ENCODE data around the gene SERPINB11. TPM values are rescaled to one million over a fixed set of nuclear protein-coding genes. Genes with fewer than 3 reads are reported as not detected.

Gene SERPINB11
- total RNA-seq, 2 experiments from 2014 or later, result not detected

DNA sequence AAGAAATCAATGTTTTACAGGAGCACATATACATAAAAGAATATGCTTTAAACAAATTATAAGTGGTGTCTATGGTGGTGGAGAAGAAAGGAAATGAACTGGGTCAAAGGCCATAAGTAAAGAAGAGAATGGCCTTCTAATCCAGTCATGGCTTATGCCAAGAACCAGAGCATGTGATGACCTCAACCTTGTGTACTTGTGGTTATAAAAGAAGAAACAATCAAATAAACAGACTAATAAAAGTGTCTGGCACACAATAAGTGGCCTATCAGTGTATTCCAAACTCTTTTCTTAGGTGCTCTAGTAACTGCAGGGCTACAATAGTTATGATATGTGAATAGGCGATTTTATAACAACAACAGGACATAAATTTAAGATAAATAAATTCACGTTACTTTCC, 2.6 kb downstream of the SERPINB11 start:
- POLR2A ChIA-PET, result no interaction called here
- ATAC-seq (ENCODE audit: poor library complexity), result no peak
- no peaks in the 10 kb centered on the region for H3K4me1 Mint-ChIP-seq (ENCODE audit: low read depth)

DNA sequence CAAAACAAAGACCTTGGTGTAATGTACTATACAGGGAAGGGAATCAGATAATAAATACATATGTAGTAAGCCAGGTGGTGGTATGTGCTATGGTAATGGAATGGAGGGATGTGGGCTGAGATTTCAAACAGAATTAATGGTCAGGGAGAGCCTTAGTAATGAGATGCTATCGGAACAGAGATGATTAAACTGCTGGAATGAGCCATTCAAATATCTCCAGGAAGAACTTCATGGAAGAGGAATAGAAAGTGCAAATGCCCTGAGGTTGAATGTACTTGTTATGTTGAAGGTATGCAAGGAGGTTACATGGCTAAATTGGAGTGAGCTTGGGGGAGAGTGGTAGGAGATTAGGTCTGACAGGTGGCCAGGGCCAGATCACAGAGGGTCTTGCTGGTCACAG, 5.1 kb downstream of the SERPINB11 start:
- no peak overlapping the region for H3K4me3 Mint-ChIP-seq
- Histone ChIP-seq H3K36me3 (ENCODE audit: insufficient read depth, low read length) (no peaks in the 10 kb centered on the region), H3K4me1 (ENCODE audit: insufficient read depth, low read length) (no peaks in the 10 kb centered on the region), H3K9me3 (ENCODE audit: control insufficient read depth in 1 of 2, insufficient read depth in 1 of 2, low read length in 2 of 2) (no peaks in the 10 kb centered on the region), H3K4me3 (ENCODE audit: low read length) (no peak overlapping the region), H3K27ac (ENCODE audit: low read depth in 1 of 2, low read length in 2 of 2) (no peak overlapping the region), H3K27me3 (ENCODE audit: control insufficient read depth in 1 of 2, insufficient read depth in 2 of 2, low read length in 2 of 2) (no peaks in the 10 kb centered on the region)
- ChIA-PET CTCF (no interaction called here), POLR2A (no interaction called here)
- H3K36me3 Mint-ChIP-seq (ENCODE audit: low read depth), result no peaks in the 10 kb centered on the region
- ATAC-seq (ENCODE audit: poor library complexity) (no peak), DNase-seq (no peak)
- no peaks in the 10 kb centered on the region for H3K4me1 Mint-ChIP-seq (ENCODE audit: low read depth)
- TF ChIP-seq, protein P1, sequence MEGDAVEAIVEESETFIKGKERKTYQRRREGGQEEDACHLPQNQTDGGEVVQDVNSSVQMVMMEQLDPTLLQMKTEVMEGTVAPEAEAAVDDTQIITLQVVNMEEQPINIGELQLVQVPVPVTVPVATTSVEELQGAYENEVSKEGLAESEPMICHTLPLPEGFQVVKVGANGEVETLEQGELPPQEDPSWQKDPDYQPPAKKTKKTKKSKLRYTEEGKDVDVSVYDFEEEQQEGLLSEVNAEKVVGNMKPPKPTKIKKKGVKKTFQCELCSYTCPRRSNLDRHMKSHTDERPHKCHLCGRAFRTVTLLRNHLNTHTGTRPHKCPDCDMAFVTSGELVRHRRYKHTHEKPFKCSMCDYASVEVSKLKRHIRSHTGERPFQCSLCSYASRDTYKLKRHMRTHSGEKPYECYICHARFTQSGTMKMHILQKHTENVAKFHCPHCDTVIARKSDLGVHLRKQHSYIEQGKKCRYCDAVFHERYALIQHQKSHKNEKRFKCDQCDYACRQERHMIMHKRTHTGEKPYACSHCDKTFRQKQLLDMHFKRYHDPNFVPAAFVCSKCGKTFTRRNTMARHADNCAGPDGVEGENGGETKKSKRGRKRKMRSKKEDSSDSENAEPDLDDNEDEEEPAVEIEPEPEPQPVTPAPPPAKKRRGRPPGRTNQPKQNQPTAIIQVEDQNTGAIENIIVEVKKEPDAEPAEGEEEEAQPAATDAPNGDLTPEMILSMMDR (IDR thresholded peaks at IDR 0.05), result no peak
- peaks cover 4% of the 10 kb centered on the region for H3K9me3 Mint-ChIP-seq
- intact Hi-C loops (cut with DNase I, micrococcal nuclease), result no loop called here
- H3K27ac Mint-ChIP-seq, result no peak overlapping the region
- H3K27me3 Mint-ChIP-seq, result peaks cover 3% of the 10 kb centered on the region

More for the DNA sequence above, 2.6 kb downstream of the SERPINB11 start:
- Histone ChIP-seq H3K4me3 (ENCODE audit: low read length) (no peak overlapping the region), H3K27me3 (ENCODE audit: control insufficient read depth in 1 of 2, insufficient read depth in 2 of 2, low read length in 2 of 2) (no peaks in the 10 kb centered on the region), H3K9me3 (ENCODE audit: control insufficient read depth in 1 of 2, insufficient read depth in 1 of 2, low read length in 2 of 2) (no peaks in the 10 kb centered on the region), H3K27ac (ENCODE audit: low read depth in 1 of 2, low read length in 2 of 2) (no peak overlapping the region), H3K4me1 (ENCODE audit: insufficient read depth, low read length) (no peaks in the 10 kb centered on the region), H3K36me3 (ENCODE audit: insufficient read depth, low read length) (no peaks in the 10 kb centered on the region)
- H3K27me3 Mint-ChIP-seq, result peaks cover 3% of the 10 kb centered on the region
- CTCF ChIA-PET, result no interaction called here
- H3K9me3 Mint-ChIP-seq, result no peaks in the 10 kb centered on the region
- H3K27ac Mint-ChIP-seq, result no peak overlapping the region
- no peak for DNase-seq
- no peaks in the 10 kb centered on the region for H3K36me3 Mint-ChIP-seq (ENCODE audit: low read depth)
- intact Hi-C loops (cut with DNase I, micrococcal nuclease), result no loop called here
- TF ChIP-seq, protein P1 (IDR thresholded peaks at IDR 0.05), result no peak
- no peak overlapping the region for H3K4me3 Mint-ChIP-seq

DNA sequence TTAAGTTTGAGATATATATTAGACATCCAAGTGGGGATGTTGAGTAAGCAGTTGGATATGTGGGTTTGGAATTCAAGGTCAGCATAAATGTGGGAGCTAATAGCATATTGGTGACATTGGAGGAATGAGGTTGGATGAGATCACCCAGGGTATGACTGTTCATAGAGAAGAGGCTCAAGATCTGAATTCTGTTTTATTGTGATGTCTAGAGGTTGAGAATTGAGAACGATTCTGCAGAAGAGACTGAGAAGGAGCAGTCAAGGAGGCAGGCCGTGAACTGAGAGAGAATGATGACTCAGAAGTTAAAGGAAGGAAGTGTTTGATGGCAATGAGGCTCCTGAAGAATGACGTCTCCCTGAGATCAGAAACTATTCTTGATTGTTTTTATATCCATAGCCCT, 5.9 kb downstream of the SERPINB11 start:
- H3K4me1 ChIP-seq (ENCODE audit: insufficient read depth, low read length), result no peaks in the 10 kb centered on the region
- ChIA-PET POLR2A (no interaction called here), CTCF (no interaction called here)
- no peak overlapping the region for H3K27ac ChIP-seq (ENCODE audit: low read depth in 1 of 2, low read length in 2 of 2)
- Mint-ChIP-seq H3K27me3 (no peaks in the 10 kb centered on the region), H3K9me3 (peaks cover 4% of the 10 kb centered on the region), H3K4me3 (no peak overlapping the region), H3K27ac (no peak overlapping the region), H3K36me3 (ENCODE audit: low read depth) (no peaks in the 10 kb centered on the region), H3K4me1 (ENCODE audit: low read depth) (no peaks in the 10 kb centered on the region)
- no peaks in the 10 kb centered on the region for H3K27me3 ChIP-seq (ENCODE audit: control insufficient read depth in 1 of 2, insufficient read depth in 2 of 2, low read length in 2 of 2)
- DNase-seq (no peak), ATAC-seq (ENCODE audit: poor library complexity) (no peak)
- intact Hi-C loops (cut with DNase I, micrococcal nuclease), result no loop called here
- H3K4me3 ChIP-seq (ENCODE audit: low read length), result no peak overlapping the region
- TF ChIP-seq, protein P1 (IDR thresholded peaks at IDR 0.05), result no peak
- H3K9me3 ChIP-seq (ENCODE audit: control insufficient read depth in 1 of 2, insufficient read depth in 1 of 2, low read length in 2 of 2), result peaks cover 0 to 8% of the 10 kb centered on the region in 2 experiments
- no peaks in the 10 kb centered on the region for H3K36me3 ChIP-seq (ENCODE audit: insufficient read depth, low read length)

All from CD4-positive, alpha-beta T cell (primary cell).